IMR-90 (cell line): ENCODE data around the gene RCCD1. TPM values are rescaled to one million over a fixed set of nuclear protein-coding genes. Genes with fewer than 3 reads are reported as not detected.

Source experiments
- ATAC-seq: fragments of 200-7000 bp; cut with Tn5 transposase; 2 replicates; pipeline ENCODE4 v1.9.1; 2020; ENCODE audit warnings: low read depth, mild to moderate bottlenecking, moderate library complexity
- BruUV-seq: library from RNA; stranded (reverse); fragments of 400-500 nt; replicated peaks from 2 replicates; lab custom pipeline; 2021; lab: Mats Ljungman, UMichigan
- CTCF ChIA-PET: fragments of 300-600 bp; formaldehyde crosslinking; extraction: SDS; loops from one replicate; lab custom pipeline; 2021; ENCODE audit warnings: antibody characterized with exemption; lab: Yijun Ruan, JAX
- POLR2A ChIA-PET: fragments of 300-600 bp; sonication (Branson Sonifier 250); formaldehyde crosslinking; loops from one replicate; lab custom pipeline; 2022; ENCODE audit warnings: antibody characterized with exemption; ENCODE audit not compliant: unreplicated experiment; lab: Charles Lee
- DNase-seq: peaks from one replicate; pipeline ENCODE4 v3.0.0; 2013
- H2AFZ ChIP-seq: replicated peaks from 2 replicates; pipeline ENCODE3; 2013; ENCODE audit warnings: low read length, mild to moderate bottlenecking; ENCODE audit not compliant: poor library complexity
- H2AK5ac ChIP-seq: 2 replicates; pipeline ENCODE4 v1.6.1; 2013; ENCODE audit warnings: low read depth, low read length, inconsistent platforms
- H2AK9ac ChIP-seq: replicated peaks from 2 replicates; pipeline ENCODE3; 2013; ENCODE audit warnings: mild to moderate bottlenecking, low read depth, low read length, moderate library complexity; ENCODE audit not compliant: poor library complexity
- H2BK120ac ChIP-seq: 2 replicates; pipeline ENCODE4 v1.6.1; 2013; ENCODE audit warnings: low read depth, low read length, inconsistent platforms
- H2BK15ac ChIP-seq: 3 replicates; pipeline ENCODE4 v1.6.1; 2013; ENCODE audit warnings: low read depth, low read length, inconsistent platforms
- H2BK20ac ChIP-seq: 2 replicates; pipeline ENCODE4 v1.6.1; 2013; ENCODE audit warnings: low read depth, mild to moderate bottlenecking, inconsistent platforms, low read length, moderate library complexity
- H2BK5ac ChIP-seq: 2 replicates; pipeline ENCODE4 v1.6.1; 2013; ENCODE audit warnings: mild to moderate bottlenecking, low read depth, low read length, inconsistent platforms; ENCODE audit not compliant: poor library complexity, severe bottlenecking
- H3K14ac ChIP-seq: replicated peaks from 2 replicates; pipeline ENCODE4 v1.6.1; 2013; ENCODE audit warnings: low read depth, low read length, inconsistent platforms
- H3K18ac ChIP-seq: 2 replicates; pipeline ENCODE4 v1.6.1; 2013; ENCODE audit warnings: low read depth, low read length, control low read depth
- H3K23ac ChIP-seq: 2 replicates; pipeline ENCODE4 v1.6.1; 2013; ENCODE audit warnings: low read depth, low read length, inconsistent platforms
- H3K27ac ChIP-seq: 2 replicates; pipeline ENCODE4 v1.5.1; 2013; ENCODE audit warnings: mild to moderate bottlenecking, control low read depth, low read length; ENCODE audit not compliant: insufficient read depth
- H3K27me3 ChIP-seq: 2 replicates; pipeline ENCODE4 v1.6.1; 2013; ENCODE audit warnings: low read length; ENCODE audit not compliant: control insufficient read depth, insufficient read depth
- H3K36me3 ChIP-seq: 2 replicates; pipeline ENCODE4 v1.6.1; 2013; ENCODE audit warnings: low read length, mixed read lengths; ENCODE audit not compliant: control insufficient read depth, insufficient read depth
- H3K4ac ChIP-seq: 2 replicates; pipeline ENCODE4 v1.6.1; 2013; ENCODE audit warnings: low read depth, low read length, inconsistent platforms
- H3K4me1 ChIP-seq: 2 replicates; pipeline ENCODE4 v1.6.1; 2013; ENCODE audit warnings: low read length, mixed read lengths; ENCODE audit not compliant: control insufficient read depth, insufficient read depth
- H3K4me2 ChIP-seq: 2 replicates; pipeline ENCODE4 v1.6.1; 2013; ENCODE audit warnings: low read depth, mild to moderate bottlenecking, control low read depth, low read length, moderate library complexity
- H3K4me3 ChIP-seq: 2 replicates; pipeline ENCODE4 v1.5.1; 2013; ENCODE audit warnings: low read depth, mild to moderate bottlenecking, control low read depth, low read length, moderate library complexity; ENCODE audit not compliant: insufficient read depth
- H3K56ac ChIP-seq: 2 replicates; pipeline ENCODE4 v1.6.1; 2013; ENCODE audit warnings: low read length, inconsistent platforms; ENCODE audit not compliant: insufficient read depth; ENCODE audit errors: extremely low read depth
- H3K79me1 ChIP-seq, 2 experiments: 2 replicates each; pipeline ENCODE4 v1.6.1; 2013; ENCODE audit warnings: low read length in 2 of 2, inconsistent platforms in 1 of 2, low read depth in 1 of 2
- H3K9ac ChIP-seq: 2 replicates; pipeline ENCODE4 v1.6.1; 2013; ENCODE audit warnings: low read depth, low read length, control low read depth
- H3K9me1 ChIP-seq: 2 replicates; pipeline ENCODE4 v1.6.1; 2013; ENCODE audit warnings: low read length, inconsistent platforms; ENCODE audit not compliant: insufficient read depth
- H3K9me3 ChIP-seq: 2 replicates; pipeline ENCODE4 v1.6.1; 2013; ENCODE audit warnings: low read length; ENCODE audit not compliant: control insufficient read depth, insufficient read depth
- H4K20me1 ChIP-seq: 2 replicates; pipeline ENCODE4 v1.6.1; 2013; ENCODE audit warnings: low read length, inconsistent platforms; ENCODE audit not compliant: insufficient read depth
- H4K5ac ChIP-seq: 2 replicates; pipeline ENCODE4 v1.6.1; 2013; ENCODE audit warnings: mild to moderate bottlenecking, low read depth, low read length, control low read depth
- H4K8ac ChIP-seq, 2 experiments: 2 replicates each; pipeline ENCODE4 v1.6.1; 2013; ENCODE audit warnings: low read depth in 2 of 2, low read length in 2 of 2, control low read depth in 1 of 2, inconsistent platforms in 1 of 2
- H4K91ac ChIP-seq: 2 replicates; pipeline ENCODE4 v1.6.1; 2013; ENCODE audit warnings: low read depth, low read length, inconsistent platforms; ENCODE audit not compliant: insufficient read depth
- BHLHE40 ChIP-seq: fragments of 150-350 bp; IDR thresholded peaks from 2 replicates; pipeline ENCODE4 v1.6.1; 2016; ENCODE audit warnings: mild to moderate bottlenecking, low read depth, low read length
- CEBPB ChIP-seq: IDR thresholded peaks from 2 replicates; pipeline ENCODE4 v1.6.1; 2012; ENCODE audit warnings: low read depth, low read length, improper control_type of control experiment
- CHD1 ChIP-seq: IDR thresholded peaks from 2 replicates; pipeline ENCODE4 v1.6.1; 2012; ENCODE audit warnings: low read depth, low read length, improper control_type of control experiment
- FOS ChIP-seq: fragments of 150-350 bp; IDR thresholded peaks from 2 replicates; pipeline ENCODE4 v1.6.1; 2016; ENCODE audit warnings: low read depth, low read length
- MAFK ChIP-seq: IDR thresholded peaks from 2 replicates; pipeline ENCODE4 v1.6.1; 2012; ENCODE audit warnings: low read depth, low read length, improper control_type of control experiment
- MAZ ChIP-seq: IDR thresholded peaks from 2 replicates; pipeline ENCODE4 v1.6.1; 2012; ENCODE audit warnings: low read depth, mild to moderate bottlenecking, low read length, improper control_type of control experiment, moderate library complexity, borderline replicate concordance
- MXI1 ChIP-seq: IDR thresholded peaks from 2 replicates; pipeline ENCODE4 v1.6.1; 2012; ENCODE audit warnings: low read depth, mild to moderate bottlenecking, low read length, moderate library complexity, borderline replicate concordance
- NFE2L2 ChIP-seq: fragments of 150-350 bp; IDR thresholded peaks from 2 replicates; pipeline ENCODE4 v1.6.1; 2016; ENCODE audit warnings: low read depth, mild to moderate bottlenecking, low read length
- POLR2A ChIP-seq: IDR thresholded peaks from 2 replicates; pipeline ENCODE4 v1.6.1; 2012; ENCODE audit warnings: mild to moderate bottlenecking, low read depth, low read length
- RAD21 ChIP-seq: IDR thresholded peaks from 2 replicates; pipeline ENCODE4 v1.6.1; 2012; ENCODE audit warnings: low read length, improper control_type of control experiment
- RCOR1 ChIP-seq: IDR thresholded peaks from 2 replicates; pipeline ENCODE4 v1.6.1; 2012; ENCODE audit warnings: mild to moderate bottlenecking, low read length, improper control_type of control experiment; ENCODE audit not compliant: insufficient replicate concordance
- RFX5 ChIP-seq: IDR thresholded peaks from 2 replicates; pipeline ENCODE4 v1.8.0; 2012; ENCODE audit warnings: low read depth, mild to moderate bottlenecking, low read length, moderate library complexity
- SMC3 ChIP-seq: fragments of 150-350 bp; IDR thresholded peaks from 2 replicates; pipeline ENCODE4 v1.6.1; 2016; ENCODE audit warnings: low read depth, mild to moderate bottlenecking, antibody characterized with exemption, low read length, moderate library complexity
- WGBS, 2 experiments: methylation state at CpG; one replicate each; pipeline versions ENCODE4 v1.1.5 to v1.1.7; 2013; ENCODE audit warnings: missing lambda C conversion rate in 2 of 2; ENCODE audit not compliant: insufficient read length in 1 of 2; ENCODE audit errors: extremely low coverage in 2 of 2; 5-methylcytosine and 5-hydroxymethylcytosine counted together
- dilution Hi-C: fragments of 300-500 bp; cut with HindIII; formaldehyde crosslinking; loops from one replicate; pipeline ENCODE4 v1.14.3; 2018; ENCODE audit warnings: low sequenced_read_pairs; ENCODE audit not compliant: unreplicated experiment
- in situ Hi-C: fragments of 300-500 bp; cut with MboI; formaldehyde crosslinking; loops from 3 replicates; pipeline ENCODE4 v1.14.3; 2019; ENCODE audit warnings: low sequenced_read_pairs, inconsistent platforms, mixed read lengths
- intact Hi-C: fragments of 100-400 bp; cut with micrococcal nuclease; formaldehyde crosslinking; loops from 2 replicates; pipeline ENCODE4 v1.10.0; 2022
- polyA plus RNA-seq, 3 experiments: library from polyadenylated mRNA; depleted of rRNA; stranded (reverse); fragments of >200 nt; gene quantifications; 2 replicates each; pipeline ENCODE4 v1.2.3, GENCODE V29; 2012; ENCODE audit warnings: low replicate concordance in 1 of 3
- total RNA-seq: library from RNA; depleted of rRNA; stranded (reverse); fragments of >200 nt; gene quantifications from 2 replicates; pipeline ENCODE4 v1.2.3, GENCODE V29; 2012
- TF ChIP-seq, protein P1 (sequence below): conservative IDR thresholded peaks from 2 replicates; pipeline ENCODE4 v1.5.1; 2012; ENCODE audit warnings: mild to moderate bottlenecking, low read depth, low read length, improper control_type of control experiment
- TF ChIP-seq, protein P2 (sequence below): fragments of 150-350 bp; IDR thresholded peaks from 2 replicates; pipeline ENCODE4 v1.6.1; 2017; ENCODE audit warnings: mild to moderate bottlenecking, antibody characterized with exemption, low read length, low read depth

The RCCD1 gene
- total and polyA plus RNA-seq, 2 of the 4 experiments (the other 2 are of a cell fraction) = 3.9 to 9.9 TPM

DNA sequence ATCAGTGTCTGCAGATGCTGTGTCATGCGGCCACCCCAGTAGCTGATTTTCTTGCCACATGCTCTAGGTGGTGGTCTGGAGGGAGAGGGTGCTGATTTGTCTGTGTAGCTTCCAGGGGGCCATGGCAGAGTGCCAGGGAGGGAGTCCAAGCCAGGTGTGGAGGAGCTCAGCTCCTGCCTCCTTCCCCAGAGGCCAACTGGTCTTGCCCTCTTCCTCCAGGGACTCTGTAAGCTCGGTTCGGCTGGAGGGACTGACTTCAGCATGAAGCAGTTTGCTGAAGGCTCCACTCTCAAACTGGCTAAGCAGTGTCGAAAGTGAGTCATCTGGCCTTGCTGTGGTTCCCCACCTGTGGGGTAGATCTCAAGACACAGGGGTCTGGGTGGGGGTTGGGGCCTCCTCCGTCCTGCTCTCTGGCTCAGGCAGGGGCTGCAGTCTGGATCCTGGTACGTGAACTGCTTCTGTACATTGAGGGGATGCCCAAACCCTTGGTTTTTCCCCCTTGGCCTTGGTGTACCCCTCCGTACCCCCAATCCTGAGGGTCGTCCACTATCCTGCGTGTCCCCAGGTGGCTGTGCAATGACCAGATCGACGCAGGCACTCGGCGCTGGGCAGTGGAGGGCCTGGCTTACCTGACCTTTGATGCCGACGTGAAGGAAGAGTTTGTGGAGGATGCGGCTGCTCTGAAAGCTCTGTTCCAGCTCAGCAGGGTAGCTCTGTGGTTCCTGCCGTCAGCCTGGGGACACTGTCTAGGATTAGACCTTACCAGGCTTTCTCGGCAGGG is 6.9 kb upstream of the RCCD1 start:
- Histone ChIP-seq H3K36me3 (peaks cover 76% of the 10 kb centered on the region), H3K14ac (no peak overlapping the region), H2BK120ac (no peak overlapping the region), H3K79me1 (no peaks in the 10 kb centered on the region; a peak in 2 of 4 replicates), H3K9me1 (no peaks in the 10 kb centered on the region), H2BK20ac (no peak overlapping the region), H4K8ac (no peak overlapping the region), H3K56ac (no peak overlapping the region), H3K4ac (no peak overlapping the region), H3K27ac (no peak overlapping the region), H3K18ac (no peak overlapping the region), H3K9ac (no peak overlapping the region), H3K9me3 (no peaks in the 10 kb centered on the region), H4K20me1 (peaks cover 4% of the 10 kb centered on the region; the same call in 1 of the 2 replicates), H3K27me3 (no peaks in the 10 kb centered on the region), H3K4me1 (no peaks in the 10 kb centered on the region), H4K5ac (no peak overlapping the region), H3K23ac (no peak overlapping the region), H3K4me2 (no peak overlapping the region), H2BK5ac (no peak overlapping the region), H2AK9ac (no peak overlapping the region), H2AFZ (no peak overlapping the region), H3K4me3 (no peak overlapping the region), H2AK5ac (no peak overlapping the region), H4K91ac (no peak overlapping the region), H2BK15ac (no peak overlapping the region)
- POLR2A ChIA-PET = no interaction called here
- in situ Hi-C loops = no loop called here
- WGBS, 2 experiments = 100% methylated on average over 9 of the region's 18 CpGs; no CpG with 5 or more reads in 1 of the 2 experiments
- CTCF ChIA-PET = interaction anchor here (2.3 kb wide), 1 partner anchor 13 kb away, joined by 8 read pairs; the partner anchor contains the start of gene UNC45A
- DNase-seq (no peak), ATAC-seq (no peak)
- intact Hi-C loops = no loop called here
- dilution Hi-C loops = no loop called here
- no TSS peak for BruUV-seq
- TF ChIP-seq CEBPB (no peak), SMC3 (no peak), CHD1 (no peak), POLR2A (no peak), RAD21 (no peak), NFE2L2 (no peak), BHLHE40 (no peak), MXI1 (no peak), MAZ (no peak), MAFK (no peak), RFX5 (no peak), RCOR1 (no peak), FOS (no peak)
- TF ChIP-seq, protein P1, sequence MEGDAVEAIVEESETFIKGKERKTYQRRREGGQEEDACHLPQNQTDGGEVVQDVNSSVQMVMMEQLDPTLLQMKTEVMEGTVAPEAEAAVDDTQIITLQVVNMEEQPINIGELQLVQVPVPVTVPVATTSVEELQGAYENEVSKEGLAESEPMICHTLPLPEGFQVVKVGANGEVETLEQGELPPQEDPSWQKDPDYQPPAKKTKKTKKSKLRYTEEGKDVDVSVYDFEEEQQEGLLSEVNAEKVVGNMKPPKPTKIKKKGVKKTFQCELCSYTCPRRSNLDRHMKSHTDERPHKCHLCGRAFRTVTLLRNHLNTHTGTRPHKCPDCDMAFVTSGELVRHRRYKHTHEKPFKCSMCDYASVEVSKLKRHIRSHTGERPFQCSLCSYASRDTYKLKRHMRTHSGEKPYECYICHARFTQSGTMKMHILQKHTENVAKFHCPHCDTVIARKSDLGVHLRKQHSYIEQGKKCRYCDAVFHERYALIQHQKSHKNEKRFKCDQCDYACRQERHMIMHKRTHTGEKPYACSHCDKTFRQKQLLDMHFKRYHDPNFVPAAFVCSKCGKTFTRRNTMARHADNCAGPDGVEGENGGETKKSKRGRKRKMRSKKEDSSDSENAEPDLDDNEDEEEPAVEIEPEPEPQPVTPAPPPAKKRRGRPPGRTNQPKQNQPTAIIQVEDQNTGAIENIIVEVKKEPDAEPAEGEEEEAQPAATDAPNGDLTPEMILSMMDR = no peak
- TF ChIP-seq, protein P2, sequence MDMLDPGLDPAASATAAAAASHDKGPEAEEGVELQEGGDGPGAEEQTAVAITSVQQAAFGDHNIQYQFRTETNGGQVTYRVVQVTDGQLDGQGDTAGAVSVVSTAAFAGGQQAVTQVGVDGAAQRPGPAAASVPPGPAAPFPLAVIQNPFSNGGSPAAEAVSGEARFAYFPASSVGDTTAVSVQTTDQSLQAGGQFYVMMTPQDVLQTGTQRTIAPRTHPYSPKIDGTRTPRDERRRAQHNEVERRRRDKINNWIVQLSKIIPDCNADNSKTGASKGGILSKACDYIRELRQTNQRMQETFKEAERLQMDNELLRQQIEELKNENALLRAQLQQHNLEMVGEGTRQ = no peak
